Stimulated activated CD8-positive, alpha-beta memory T cell treated with anti-CD3 and anti-CD28 coated beads, Interleukin-15, amount 100 ng/mL, for 24 hours (primary cell): ENCODE measurements around the gene DSCAML1.

ENCODE experiments used
- DNase-seq: peaks from one replicate; pipeline ENCODE4 v3.0.0-alpha.2; 2020; ENCODE audit warnings: low read depth

Gene DSCAML1

GRCh38 chr11:117548876-117549275 lies 248.1 kb downstream of the DSCAML1 start:
- no peak for DNase-seq

- DNase-seq: no peak
These were observed 249.1 kb downstream of the DSCAML1 start for GRCh38 chr11:117547946-117548345.

GRCh38 chr11:117547195-117547850 lies 249.7 kb downstream of the DSCAML1 start:
- no peak for DNase-seq

GRCh38 chr11:117546431-117547194 lies 250.4 kb downstream of the DSCAML1 start:
- no peak for DNase-seq

GRCh38 chr11:117545706-117546105 lies 251.3 kb downstream of the DSCAML1 start:
- no peak for DNase-seq

GRCh38 chr11:117544130-117544800 lies 252.8 kb downstream of the DSCAML1 start:
- DNase-seq: no peak

- DNase-seq: no peak
These were observed 255.8 kb downstream of the DSCAML1 start for GRCh38 chr11:117541211-117541610.

GRCh38 chr11:117538263-117539135 lies 258.5 kb downstream of the DSCAML1 start:
- DNase-seq: no peak

- DNase-seq: no peak
These were observed 261.1 kb downstream of the DSCAML1 start for GRCh38 chr11:117535850-117536411.

GRCh38 chr11:117535201-117535849 lies 261.7 kb downstream of the DSCAML1 start:
- no peak for DNase-seq

- DNase-seq: no peak
These were observed 264.4 kb downstream of the DSCAML1 start for GRCh38 chr11:117532568-117532967.

GRCh38 chr11:117529816-117530215 lies 267.2 kb downstream of the DSCAML1 start:
- DNase-seq: no peak

GRCh38 chr11:117528097-117528721 lies 268.8 kb downstream of the DSCAML1 start:
- DNase-seq: no peak

GRCh38 chr11:117527271-117527670 lies 269.7 kb downstream of the DSCAML1 start:
- DNase-seq: no peak

- DNase-seq: no peak
These were observed 271.0 kb downstream of the DSCAML1 start for GRCh38 chr11:117525866-117526542.

- DNase-seq: no peak
These were observed 272.4 kb downstream of the DSCAML1 start for GRCh38 chr11:117524468-117525183.

GRCh38 chr11:117523680-117524079 lies 273.3 kb downstream of the DSCAML1 start:
- no peak for DNase-seq

- DNase-seq: no peak
These were observed 275.0 kb downstream of the DSCAML1 start for GRCh38 chr11:117521974-117522373.

- DNase-seq: no peak
These were observed 276.1 kb downstream of the DSCAML1 start for GRCh38 chr11:117520966-117521365.
